ENCODE measurements around the gene FAM81A.

The FAM81A gene

DNA sequence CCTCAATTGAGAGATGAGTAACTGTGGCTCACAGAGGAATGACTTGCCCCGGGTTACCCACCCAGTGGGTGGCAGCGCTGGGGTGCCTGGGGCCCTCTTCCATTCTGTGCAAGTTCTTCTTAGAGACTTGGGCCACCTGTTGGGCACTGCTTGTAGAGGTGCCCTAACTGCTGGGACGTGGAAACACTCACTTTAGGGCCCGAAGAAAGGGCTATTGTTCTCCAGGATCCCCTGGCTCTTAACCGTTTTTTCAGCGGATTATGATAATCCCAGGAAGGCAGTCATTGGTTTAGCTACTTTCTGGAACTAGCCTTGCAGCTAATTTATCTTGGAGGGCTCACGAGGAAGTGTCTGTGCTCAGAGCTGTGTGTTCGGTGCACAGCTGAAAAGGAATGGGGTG, 107.6 kb downstream of the FAM81A start:
- no peak for DNase-seq

DNA sequence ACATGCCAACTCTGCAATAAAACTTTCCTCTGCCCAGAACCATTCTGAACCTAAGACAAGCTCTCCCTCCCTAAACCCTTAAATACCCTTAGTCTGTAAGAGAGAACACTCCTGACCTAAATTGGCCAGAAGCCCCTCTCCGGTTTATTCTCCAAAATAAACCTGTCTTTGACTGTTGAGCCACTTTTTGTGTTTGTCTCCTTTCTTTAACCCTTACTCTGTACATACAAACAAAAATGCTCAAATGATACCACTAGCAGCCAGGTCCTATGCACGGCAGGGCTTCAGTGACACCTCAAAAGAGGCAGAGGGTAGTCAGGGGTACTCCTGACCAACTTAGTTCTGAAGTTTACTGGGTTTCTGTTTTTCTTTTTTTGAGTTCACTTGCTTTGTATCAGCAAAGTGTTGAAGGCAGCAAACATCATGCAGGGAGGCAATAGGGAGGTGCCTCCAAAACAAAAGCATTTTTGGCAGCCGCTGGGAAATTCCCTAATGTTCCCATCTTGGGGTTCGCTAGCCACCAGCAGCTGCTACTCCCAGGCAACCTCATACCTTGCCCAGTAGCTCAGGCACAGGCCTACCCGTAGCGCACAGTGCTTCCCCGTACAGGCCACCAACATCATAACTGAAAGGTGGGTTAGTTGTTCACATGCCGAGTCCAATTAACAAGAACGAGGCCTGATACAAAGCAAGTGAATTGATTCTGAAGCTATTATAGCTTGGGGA, 110.7 kb downstream of the FAM81A start:
- DNase-seq, result no peak

DNA sequence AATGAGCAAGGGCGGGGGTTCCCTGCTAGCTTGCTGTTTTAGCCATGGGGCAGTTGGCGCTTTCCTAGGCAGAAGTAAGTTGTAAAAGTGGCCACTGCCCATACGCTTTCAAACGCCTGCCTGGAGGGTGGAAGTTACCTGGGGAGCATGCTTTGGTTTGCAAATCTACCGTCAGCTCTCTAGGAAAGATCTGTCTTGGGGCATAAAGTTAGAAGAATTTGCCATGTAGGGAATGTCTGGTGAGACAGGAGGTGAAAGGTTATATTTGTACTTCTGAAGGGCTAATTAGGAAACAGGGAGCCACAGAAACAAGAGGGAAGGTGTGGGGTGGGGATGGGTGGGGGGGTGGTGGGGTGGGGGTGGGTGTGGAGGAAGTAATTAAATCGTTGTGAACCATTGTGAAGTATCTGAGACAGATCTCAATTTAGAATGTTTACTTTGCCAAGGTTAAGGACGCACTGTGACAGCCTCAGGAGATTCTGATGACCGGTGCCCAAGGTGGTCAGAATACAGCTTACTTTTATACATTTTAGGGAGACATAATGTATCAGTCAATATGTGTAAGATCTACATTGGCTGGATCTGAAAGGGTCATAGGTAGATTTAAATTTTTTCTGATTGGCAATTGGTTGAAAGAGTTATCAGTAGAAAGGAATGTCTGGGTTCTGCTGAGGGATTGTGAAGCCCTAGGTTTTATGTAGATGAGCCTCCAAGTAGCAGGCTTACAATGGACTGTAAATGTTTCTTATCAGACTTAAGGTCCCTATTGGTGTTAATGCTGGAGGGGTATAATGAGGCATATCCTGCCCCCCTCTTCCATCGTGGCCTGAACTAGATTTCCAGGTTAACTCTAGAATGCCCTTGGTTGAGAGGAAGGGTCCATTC, 111.6 kb downstream of the FAM81A start:
- no peak for DNase-seq

DNA sequence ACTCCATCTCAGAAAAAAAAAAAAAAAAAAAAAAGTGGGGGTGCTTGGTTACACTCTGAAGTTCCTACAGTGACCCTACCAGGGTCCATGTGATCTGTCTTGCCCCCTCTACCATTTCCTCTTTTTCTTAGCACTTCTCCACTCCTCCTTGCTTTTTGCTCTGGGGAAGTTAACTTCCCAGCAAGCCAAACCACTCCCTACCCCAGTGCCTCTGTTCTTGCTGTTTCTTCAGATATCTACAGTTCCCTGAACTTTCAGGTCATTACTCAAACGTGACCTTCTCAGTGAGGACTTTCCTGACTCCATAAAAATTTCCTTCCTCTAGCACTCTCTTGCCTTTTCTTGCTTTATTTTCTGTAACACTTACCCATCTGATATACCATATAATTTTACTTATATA, 112.5 kb downstream of the FAM81A start:
- DNase-seq, result no peak

DNA sequence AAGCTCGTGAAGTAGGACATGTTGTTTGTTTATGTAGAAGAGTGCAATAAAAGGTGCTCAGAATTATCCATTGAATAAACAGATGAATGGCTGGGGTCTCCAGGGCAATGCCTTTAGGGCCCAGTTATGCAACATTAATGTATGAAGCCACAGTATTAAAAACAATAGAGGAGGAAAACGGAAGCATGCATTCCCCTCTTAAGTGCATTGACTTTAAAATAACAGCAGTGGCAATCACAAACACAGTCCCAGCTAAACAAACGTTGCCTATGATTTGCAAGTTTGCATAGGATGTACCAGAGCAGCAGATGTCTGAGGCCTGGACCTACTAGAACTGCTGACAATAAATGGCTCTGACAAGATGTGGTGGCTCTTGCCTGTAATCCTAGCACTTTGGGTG, 113.0 kb downstream of the FAM81A start:
- no peak for DNase-seq

DNA sequence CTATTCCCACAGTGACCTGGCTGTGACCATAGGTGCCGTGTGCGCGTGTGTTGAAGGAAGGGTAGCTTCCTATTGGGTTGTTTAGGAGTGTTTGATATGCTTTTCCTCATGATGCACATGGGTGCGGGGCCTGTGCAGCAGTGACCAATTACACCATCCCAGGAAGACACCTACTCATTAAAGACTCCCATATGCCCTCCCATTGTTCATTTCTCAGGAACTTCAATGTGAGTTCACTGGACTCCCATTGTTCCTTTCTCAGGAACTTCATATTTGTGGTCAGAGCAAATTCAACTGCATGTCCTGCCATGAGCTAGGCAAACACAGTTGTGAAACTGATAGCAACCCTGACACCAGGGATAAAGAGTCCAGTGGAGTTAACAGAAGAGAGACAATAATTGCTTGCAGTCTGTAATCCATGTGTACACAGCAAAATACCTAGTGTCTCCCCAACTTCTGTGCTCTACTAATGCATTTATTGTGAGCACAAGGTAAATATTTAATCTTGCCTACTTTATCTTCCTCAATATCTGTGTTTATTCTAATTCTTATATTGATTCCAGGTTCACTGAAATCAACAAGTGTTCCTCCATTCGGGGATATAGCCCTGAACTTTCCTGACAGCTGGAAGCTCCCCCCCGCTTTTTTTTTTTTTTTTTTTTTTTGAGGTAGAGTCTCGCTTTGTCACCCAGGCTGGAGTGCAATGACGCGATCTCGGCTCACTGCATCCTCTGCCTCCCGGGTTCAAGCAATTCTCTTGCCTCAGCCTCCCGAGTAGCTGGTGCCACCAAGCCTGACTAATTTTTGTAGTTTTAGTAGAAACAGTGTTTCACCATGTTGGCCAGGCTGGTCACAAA, 116.1 kb downstream of the FAM81A start:
- no peak for DNase-seq

DNA sequence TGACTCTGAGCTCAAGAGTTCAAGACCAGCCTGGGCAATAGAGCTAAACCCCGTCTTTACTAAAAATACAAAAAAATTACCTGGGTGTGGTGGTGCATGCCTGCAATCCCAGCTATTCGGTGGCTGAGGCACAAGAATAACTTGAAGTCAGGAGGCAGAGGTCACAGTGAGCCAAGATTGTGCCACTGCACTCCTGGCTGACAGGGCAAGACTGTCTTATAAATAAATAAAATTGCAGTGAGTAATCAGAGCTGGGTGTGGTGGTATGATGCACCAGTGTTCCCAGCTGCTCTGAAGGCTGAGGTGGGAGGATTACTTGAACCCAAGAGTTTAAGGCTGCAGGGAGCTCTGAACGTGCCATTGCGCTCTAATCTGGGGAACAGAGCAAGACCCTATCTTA, 117.7 kb downstream of the FAM81A start:
- no peak for DNase-seq

DNA sequence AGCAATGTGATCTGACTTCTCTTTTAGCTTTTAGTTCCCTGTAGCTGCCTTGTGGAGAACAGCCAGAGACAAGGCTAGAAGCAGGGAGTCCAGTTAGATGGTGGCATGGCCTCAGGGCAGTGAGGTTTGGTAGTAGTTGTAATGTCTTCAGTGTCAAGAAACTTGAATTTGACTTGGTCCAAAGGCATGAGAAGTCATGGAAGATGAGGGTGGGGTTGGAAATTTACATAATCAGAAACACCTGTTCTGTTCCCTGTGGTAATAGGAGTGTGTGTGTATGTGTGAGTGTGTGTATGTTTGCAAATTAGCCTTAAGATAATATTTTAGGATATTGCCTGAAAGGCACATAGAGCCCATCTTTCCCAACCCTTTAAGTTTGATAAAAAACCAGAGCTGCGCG, 118.4 kb downstream of the FAM81A start:
- DNase-seq, result no peak

DNA sequence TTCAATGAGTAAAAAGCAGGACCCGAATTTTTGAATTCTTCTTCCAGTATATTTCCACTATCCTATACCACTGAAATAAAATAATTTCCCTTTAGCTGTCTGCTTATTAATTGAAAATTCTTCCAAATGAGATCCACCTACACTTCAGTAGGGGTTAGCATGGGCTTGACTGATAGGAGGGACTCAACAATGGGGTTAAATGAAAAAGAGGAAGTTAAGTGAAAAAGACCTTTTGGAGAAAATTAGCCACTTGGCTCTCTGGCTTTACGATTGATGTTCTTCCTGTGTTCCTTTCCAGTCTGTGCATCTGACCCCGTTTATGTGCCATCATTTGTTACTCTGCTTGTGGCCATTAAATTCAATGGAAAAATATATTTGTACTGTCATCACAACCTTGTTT, 119.6 kb downstream of the FAM81A start:
- DNase-seq, result no peak

DNA sequence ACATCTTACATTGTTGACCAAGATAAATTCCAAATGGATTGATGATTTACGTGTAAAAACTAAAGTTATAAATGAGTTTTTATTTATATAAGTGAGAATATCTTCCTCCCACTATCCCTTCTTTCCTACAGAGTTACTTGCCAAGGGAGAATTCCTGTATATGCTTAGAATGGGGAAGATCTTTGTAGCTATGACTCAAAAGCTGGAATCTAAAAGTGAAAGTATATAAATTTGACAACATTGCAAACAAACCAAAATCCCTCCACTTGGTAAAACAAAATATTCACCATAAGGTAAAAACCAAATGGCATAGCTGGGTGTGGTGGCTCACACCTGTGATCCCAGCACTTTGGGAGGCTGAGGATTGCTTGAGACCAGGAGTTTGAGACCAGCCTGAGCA, 120.9 kb downstream of the FAM81A start:
- no peak for DNase-seq

DNA sequence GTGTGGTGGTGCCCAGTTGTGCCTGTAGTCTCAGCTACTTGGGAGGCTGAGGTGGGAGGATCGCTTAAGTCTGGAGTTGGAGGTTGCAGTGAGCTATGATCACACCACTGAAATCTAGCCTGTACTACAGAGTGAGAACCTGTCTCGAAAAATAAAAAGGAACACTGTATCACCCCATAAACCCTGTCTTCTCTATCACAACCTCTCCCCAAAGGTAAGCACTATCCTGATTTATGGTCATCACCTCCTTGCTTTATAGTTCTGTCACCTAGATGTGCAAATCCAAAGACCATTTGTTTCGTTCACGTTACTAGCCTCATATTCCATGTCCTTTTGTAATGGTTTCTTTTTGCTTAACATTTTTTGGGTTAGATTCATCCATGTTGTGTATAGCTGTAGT, 123.6 kb downstream of the FAM81A start:
- DNase-seq, result no peak

DNA sequence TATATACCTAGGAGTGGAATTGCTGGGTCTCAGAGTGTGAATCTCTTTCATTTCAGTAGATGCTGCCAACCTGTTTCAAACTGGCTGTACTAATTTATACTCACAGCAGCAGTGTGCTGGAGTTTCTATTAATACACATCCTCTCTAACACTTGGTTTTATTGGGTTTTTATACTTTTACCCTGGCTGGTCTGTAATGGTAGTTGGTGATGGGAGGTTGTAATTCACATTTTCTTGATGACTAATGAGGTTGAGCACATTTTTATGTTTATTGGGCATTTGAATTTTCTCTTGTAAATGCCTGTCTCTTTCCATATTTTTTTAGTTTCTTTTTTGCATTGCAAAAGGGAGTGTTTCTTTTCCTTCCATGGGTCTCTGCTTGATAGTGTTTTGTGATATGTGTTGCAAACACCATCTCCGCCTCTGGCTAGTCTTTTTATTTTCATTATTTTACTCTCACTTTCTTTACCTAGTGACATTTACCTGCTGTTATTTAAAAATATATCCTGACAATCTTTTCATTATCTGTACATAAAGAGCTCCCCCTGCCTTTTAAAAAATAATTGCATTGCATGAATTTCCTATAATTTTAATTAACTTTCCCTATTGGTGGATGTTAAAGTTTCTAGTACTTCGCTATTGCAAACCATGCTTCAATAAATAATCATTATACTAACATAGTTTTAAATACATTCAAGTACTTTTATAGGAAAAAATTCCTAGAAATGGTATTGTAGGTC, 124.6 kb downstream of the FAM81A start:
- no peak for DNase-seq

DNA sequence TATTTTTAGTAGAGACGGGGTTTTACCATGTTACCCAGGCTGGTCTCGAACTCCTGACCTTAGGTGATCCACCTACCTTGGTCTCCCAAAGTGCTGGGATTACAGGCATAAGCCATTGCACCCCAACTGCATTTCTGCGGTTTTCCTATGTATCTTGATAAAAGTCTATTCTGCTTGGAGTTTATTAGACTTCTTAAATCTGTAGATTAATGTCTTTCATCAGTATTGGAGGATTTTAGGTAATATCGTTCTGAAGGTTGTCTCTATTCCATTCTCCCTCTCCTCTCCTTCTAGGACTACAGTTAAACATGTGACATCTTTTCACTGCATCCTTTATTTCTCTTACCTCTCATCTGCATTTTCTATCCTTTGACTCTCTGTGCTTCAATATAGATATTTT, 127.3 kb downstream of the FAM81A start:
- DNase-seq, result no peak

DNA sequence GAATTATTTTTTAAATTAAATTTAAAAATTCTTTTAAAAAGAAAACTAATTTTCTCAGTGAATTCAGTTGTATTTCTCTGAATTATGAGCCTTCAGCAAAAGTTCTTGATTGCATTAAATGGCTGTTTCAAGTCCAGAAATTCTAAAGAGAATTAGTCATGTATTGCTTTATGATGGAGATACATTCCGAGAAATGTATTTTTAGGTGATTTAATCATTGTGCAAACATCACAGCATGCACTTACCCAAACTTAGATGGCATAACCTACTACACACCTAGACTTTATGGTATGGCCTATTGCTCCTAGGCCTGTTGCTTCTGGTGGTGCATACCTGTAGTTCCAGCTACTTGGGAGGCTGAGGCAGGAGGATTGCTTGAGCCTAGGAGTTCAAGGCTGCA, 129.3 kb downstream of the FAM81A start:
- no peak for DNase-seq

DNA sequence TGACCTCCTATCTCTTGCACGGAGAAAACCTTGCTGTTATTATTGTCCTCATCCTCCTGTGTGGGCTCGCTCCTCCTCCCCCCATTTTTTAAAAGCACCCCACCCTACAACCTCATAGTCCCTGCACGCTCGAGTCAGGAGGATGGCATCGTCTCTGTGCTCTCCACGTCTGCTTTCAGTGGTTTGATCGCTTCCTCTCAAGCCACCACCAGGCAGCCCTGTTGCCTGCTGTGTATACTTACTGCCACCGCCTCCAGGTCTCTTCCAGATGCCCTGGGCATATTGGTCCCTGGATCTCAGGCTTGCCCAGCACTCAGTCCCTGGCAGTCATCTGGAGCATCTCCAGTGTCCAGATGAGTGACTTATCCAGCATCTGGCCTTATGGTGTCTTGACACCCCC, 131.5 kb downstream of the FAM81A start:
- DNase-seq, result no peak

DNA sequence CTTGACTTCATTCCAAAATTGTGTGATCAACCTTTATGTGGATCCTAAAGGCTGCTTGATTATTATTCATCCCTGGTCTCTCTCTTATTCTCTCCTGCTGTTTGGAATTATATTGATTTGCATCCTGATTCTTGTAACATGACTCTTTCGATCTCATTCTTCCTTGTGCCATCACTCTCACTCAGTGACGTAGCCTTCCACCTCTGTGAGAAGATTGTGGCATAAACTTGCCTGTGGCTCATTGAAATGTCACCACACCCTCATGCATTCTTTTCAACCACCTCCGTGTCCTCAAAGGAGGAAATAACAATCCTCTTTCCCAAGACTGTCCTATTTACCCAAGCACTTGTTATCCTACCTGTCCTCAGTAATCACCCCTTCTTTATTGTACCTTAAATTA, 132.3 kb downstream of the FAM81A start:
- no peak for DNase-seq

DNA sequence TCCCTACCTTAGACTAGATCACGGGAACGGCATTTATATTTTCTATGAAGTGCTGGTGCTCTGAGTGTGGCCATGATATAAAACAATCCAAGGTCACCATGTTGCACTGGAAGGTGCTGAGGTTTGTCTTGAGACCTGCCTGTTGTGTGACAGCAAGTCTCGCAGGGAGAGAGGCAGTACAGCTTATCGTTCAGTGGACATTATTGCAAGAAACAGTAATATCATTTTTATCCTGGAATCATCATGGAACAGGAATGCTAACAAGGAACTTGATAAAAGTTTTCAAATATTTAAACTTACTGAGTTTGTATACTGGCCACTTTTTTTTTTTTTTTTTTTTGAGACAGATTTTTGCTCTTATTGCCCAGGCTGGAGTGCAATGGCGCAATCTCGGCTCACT, 133.6 kb downstream of the FAM81A start:
- DNase-seq, result no peak
